HG03064 (cell line): ENCODE measurements around the gene ACADSB.

Experiments
- ATAC-seq: cut with Tn5 transposase; IDR thresholded peaks from one replicate; pipeline ENCODE4 v1.9.1; 2021; ENCODE audit warnings: low read depth; ENCODE audit not compliant: unreplicated experiment

Gene ACADSB

DNA sequence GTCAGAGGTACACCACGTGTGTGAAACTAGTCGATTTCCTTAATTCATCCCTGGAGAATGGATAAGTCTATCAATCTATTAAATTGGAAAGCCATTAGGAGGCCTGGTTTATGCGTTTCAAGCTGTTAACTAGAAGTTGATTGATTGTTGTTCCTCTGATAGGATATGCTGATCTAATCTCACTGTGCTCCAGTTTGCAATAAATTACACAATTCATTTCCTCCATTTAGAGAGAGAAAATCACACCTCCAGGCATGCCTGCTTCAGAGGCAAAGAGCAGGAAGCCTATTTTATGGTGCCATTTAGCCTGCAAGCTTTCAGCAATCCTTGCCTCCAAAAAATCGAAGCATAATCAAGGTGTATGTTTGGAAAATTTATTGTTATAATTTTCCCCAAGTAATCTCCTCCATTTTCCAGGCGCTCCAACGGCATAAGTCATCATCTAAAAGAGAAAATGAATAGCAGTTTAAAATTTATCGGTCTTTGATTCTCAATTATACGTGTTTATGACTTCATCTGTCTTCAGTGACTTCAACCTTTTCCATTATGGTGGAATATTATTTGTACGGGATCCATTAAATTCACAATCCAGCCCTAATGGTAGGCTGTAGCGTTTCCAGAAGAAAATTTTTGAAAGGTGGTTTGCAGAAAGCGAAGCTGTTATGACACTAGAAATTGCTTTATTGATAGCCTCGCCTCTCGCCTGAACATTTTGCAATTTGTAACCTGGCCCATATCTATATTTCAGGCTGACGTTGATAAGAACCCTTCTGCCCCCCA is 84.0 kb downstream of the ACADSB start:
- ATAC-seq, result no peak

DNA sequence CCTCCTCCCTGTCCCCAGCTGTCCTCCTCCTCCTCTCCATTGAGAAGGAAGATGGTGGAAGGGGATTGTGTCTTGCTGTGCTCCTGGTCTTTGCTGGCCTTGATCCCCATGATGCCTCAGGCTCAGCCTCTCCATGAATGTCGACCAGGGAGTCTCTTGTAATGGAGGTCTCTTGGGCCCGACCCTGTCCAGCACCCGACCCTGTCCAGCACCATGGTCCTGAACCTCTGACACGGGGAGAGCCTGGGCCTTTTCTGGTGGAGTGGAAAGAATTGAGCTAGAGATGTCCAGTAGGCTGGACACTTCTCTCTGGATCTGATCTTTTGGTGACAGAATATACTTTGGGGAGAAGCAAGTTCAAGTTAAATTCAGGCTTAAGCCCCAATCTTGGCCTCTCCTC is 84.7 kb downstream of the ACADSB start:
- ATAC-seq, result no peak

DNA sequence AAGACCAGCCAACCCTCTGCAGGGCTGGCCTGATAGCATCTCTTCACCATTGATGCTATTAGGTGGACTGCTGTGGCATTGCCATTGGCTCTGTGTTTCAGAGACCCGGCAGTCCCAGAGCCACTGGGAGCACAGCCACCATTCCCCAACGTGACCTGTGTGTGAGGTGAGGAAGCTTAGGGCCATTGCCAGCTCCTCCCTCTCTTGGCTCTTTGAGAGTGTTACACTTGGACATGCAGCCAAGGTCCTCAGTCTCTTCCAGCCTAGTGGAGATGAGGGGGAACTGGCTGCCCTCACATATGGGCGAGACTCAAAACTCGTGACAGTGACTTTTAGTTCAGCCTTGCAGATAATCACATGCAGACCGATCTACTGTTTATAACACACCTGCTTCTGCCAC is 87.6 kb downstream of the ACADSB start:
- ATAC-seq, result no peak

DNA sequence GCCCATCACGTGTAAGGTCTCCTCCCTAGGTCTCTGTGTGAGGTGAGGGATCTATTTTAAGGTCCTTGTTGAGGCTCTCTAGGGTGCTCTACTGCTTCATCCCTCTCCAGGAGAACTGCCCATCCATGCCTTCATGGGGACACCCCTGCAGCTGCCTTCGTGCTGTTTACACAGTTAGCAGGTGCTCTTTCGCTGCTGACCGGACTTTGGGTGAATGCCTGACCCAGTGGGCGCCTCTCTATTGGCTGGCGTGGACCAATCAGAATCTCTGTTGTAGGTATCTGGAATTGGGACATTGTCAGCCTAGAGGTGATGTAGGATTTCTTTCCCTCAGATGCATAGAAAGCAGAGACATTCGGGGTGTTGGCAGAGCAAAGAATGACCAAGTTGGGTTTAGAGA is 88.2 kb downstream of the ACADSB start:
- no peak for ATAC-seq

DNA sequence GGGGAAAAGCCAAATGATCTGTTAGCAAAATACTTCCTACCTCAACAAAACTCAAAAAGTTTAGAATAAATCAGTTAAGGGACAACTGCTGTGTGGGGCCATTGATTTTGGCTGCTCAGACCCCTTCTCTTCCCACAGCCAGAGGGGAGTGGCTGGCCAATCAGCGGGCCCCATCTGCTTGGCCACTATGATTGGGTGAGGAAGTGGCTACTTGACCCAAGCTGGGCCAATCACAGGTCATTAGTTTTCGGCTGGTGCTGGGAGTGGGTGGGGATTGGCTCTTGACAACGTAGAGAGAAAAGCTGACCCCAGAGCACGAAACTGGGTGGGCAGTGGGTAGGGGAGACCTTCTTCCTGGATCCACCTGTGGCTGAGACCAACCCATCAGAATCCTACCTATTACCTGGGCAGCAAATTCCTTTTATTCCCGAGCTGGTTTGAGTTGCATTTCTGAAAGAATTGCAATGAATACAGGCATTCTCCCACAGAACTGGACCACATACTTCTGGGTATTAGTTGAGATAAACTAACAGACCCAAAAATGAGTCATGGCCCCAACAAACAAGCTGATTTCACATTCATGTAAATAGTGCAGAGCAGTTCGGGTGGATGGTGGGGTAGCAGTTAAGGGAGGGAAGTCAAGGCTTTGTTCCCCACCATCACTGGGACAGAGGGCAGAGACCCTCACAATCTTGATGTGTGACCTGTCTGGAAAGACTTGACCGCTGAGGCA is 91.4 kb downstream of the ACADSB start:
- ATAC-seq, result no peak

DNA sequence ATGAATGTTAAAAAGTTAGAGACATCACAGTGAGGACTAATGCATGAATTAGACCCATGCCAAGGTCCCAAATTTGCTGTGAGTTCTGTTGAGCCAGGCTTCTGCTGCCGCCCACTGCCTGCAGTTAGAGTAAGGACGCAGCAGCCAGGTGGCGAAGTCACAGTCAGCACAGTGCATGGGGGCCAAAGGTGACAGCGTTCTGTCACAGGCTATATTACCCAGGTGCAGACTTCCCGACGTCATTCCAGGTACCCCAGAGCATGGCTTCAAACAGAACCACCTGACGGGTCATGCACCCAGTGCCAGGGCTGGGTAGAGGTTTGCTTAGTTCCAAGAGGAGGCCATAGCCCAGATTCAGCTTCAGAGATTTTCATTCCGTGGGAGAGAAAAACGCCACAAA is 93.1 kb downstream of the ACADSB start:
- ATAC-seq, result no peak

DNA sequence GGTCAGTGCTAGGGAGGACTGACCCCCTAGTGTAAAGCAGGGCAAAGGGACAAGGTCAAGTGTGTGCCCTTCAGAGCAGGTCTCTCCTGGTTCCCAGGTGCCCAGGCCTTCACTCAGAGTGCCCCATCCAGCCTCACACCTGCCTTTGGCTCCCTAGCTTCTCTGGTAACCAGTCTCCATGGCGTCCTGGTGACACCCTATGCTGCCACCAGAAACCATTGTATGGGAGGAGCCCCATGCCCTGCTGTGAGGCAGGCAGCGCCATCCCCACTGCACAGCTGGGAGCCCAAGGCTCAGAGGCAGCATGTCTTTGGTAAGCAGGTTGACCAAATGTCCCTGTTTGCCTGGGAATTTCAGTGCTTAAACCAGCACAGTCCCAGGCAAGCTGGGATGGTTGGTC is 93.9 kb downstream of the ACADSB start:
- no peak for ATAC-seq

DNA sequence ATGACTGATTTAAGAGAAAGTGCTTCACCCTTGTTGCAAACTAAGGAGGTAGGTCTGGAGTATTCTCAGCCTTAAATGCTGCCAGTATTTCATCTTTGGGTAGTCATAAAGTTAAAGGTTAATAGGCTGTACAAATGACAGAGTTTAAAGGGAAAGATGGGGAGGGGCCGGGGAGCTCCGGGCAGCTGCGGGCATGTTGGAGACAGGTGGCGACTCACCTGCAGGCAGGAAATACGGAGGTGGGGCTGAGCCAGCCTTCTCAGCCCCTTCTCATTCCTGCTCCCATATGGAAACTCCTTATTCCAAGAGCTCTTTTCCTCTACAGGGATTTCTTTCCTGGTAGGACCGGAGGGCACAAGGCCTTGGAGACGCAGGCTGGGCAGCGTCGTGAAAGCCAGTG is 95.1 kb downstream of the ACADSB start:
- ATAC-seq, result no peak
